Measurements from ENCODE around the gene C1QTNF8.
"Not testable (repeated sequence)": the region's sequence is repeated elsewhere in the genome, so short reads cannot be mapped to it uniquely, and the experiment has no call there.

The C1QTNF8 gene

GRCh38 chr16:1098266-1098991, 2.4 kb upstream of the C1QTNF8 start:
- H3K9me3 ChIP-seq (ENCODE audit: control insufficient read depth, insufficient read depth, low read length): no peaks in the 10 kb centered on the region
- no peaks in the 10 kb centered on the region for H3K27me3 ChIP-seq (ENCODE audit: control insufficient read depth, insufficient read depth, low read length)
- H3K27ac ChIP-seq (ENCODE audit: low read depth, low read length): no peak overlapping the region
- H3K36me3 ChIP-seq (ENCODE audit: control insufficient read depth, insufficient read depth, low read length): no peaks in the 10 kb centered on the region
- H3K4me1 ChIP-seq (ENCODE audit: control insufficient read depth, insufficient read depth, low read length): 0 out of 2 replicates have a peak, but pooled peaks cover under 1% of the 10 kb centered on the region
- no peak overlapping the region for H3K4me3 ChIP-seq (ENCODE audit: low read depth, low read length)
- no peak overlapping the region for H3K9ac ChIP-seq (ENCODE audit: low read depth, low read length)

GRCh38 chr16:1097800-1098199, 1.8 kb upstream of the C1QTNF8 start:
- H3K9me3 ChIP-seq (ENCODE audit: control insufficient read depth, insufficient read depth, low read length): no peaks in the 10 kb centered on the region
- no peaks in the 10 kb centered on the region for H3K36me3 ChIP-seq (ENCODE audit: control insufficient read depth, insufficient read depth, low read length)
- no peak overlapping the region for H3K4me3 ChIP-seq (ENCODE audit: low read depth, low read length)
- H3K4me1 ChIP-seq (ENCODE audit: control insufficient read depth, insufficient read depth, low read length): no peaks in the 10 kb centered on the region
- no peaks in the 10 kb centered on the region for H3K27me3 ChIP-seq (ENCODE audit: control insufficient read depth, insufficient read depth, low read length)
- H3K27ac ChIP-seq (ENCODE audit: low read depth, low read length): no peak overlapping the region
- H3K9ac ChIP-seq (ENCODE audit: low read depth, low read length): no peak overlapping the region

- H3K27me3 ChIP-seq (ENCODE audit: control insufficient read depth, insufficient read depth, low read length): no peaks in the 10 kb centered on the region
Observed at GRCh38 chr16:1097156-1097555, 1.1 kb upstream of the C1QTNF8 start.

GRCh38 chr16:1095450-1096168, 435 bp downstream of the C1QTNF8 start:
- no peaks in the 10 kb centered on the region for H3K9me3 ChIP-seq (ENCODE audit: control insufficient read depth, insufficient read depth, low read length)
- H3K36me3 ChIP-seq (ENCODE audit: control insufficient read depth, insufficient read depth, low read length): no peaks in the 10 kb centered on the region
- no peaks in the 10 kb centered on the region for H3K4me1 ChIP-seq (ENCODE audit: control insufficient read depth, insufficient read depth, low read length)
- no peaks in the 10 kb centered on the region for H3K27me3 ChIP-seq (ENCODE audit: control insufficient read depth, insufficient read depth, low read length)
- no peak overlapping the region for H3K4me3 ChIP-seq (ENCODE audit: low read depth, low read length)
- no peak overlapping the region for H3K27ac ChIP-seq (ENCODE audit: low read depth, low read length)
- H3K9ac ChIP-seq (ENCODE audit: low read depth, low read length): no peak overlapping the region

More at GRCh38 chr16:1097156-1097555, 1.1 kb upstream of the C1QTNF8 start:
- Histone ChIP-seq H3K4me1 (ENCODE audit: control insufficient read depth, insufficient read depth, low read length) (no peaks in the 10 kb centered on the region), H3K36me3 (ENCODE audit: control insufficient read depth, insufficient read depth, low read length) (no peaks in the 10 kb centered on the region), H3K27ac (ENCODE audit: low read depth, low read length) (no peak overlapping the region), H3K4me3 (ENCODE audit: low read depth, low read length) (no peak overlapping the region), H3K9ac (ENCODE audit: low read depth, low read length) (no peak overlapping the region), H3K9me3 (ENCODE audit: control insufficient read depth, insufficient read depth, low read length) (no peaks in the 10 kb centered on the region)

- Histone ChIP-seq H3K9me3 (ENCODE audit: control insufficient read depth, insufficient read depth, low read length) (no peaks in the 10 kb centered on the region), H3K9ac (ENCODE audit: low read depth, low read length) (no peak overlapping the region), H3K4me3 (ENCODE audit: low read depth, low read length) (no peak overlapping the region), H3K4me1 (ENCODE audit: control insufficient read depth, insufficient read depth, low read length) (peaks cover 2% of the 10 kb centered on the region; the same call in 1 of the 2 replicates), H3K36me3 (ENCODE audit: control insufficient read depth, insufficient read depth, low read length) (no peaks in the 10 kb centered on the region), H3K27ac (ENCODE audit: low read depth, low read length) (no peak overlapping the region), H3K27me3 (ENCODE audit: control insufficient read depth, insufficient read depth, low read length) (no peaks in the 10 kb centered on the region)
Observed at GRCh38 chr16:1094601-1095449, 1.2 kb downstream of the C1QTNF8 start.

- Histone ChIP-seq H3K4me3 (ENCODE audit: low read depth, low read length) (no peak overlapping the region), H3K27me3 (ENCODE audit: control insufficient read depth, insufficient read depth, low read length) (no peaks in the 10 kb centered on the region), H3K27ac (ENCODE audit: low read depth, low read length) (no peak overlapping the region), H3K9ac (ENCODE audit: low read depth, low read length) (no peak overlapping the region), H3K9me3 (ENCODE audit: control insufficient read depth, insufficient read depth, low read length) (no peaks in the 10 kb centered on the region), H3K36me3 (ENCODE audit: control insufficient read depth, insufficient read depth, low read length) (no peaks in the 10 kb centered on the region), H3K4me1 (ENCODE audit: control insufficient read depth, insufficient read depth, low read length) (peaks cover 2% of the 10 kb centered on the region; the same call in 1 of the 2 replicates)
Observed at GRCh38 chr16:1094124-1094479, 1.9 kb downstream of the C1QTNF8 start.

- Histone ChIP-seq H3K4me3 (ENCODE audit: low read depth, low read length) (no peak overlapping the region), H3K9ac (ENCODE audit: low read depth, low read length) (no peak overlapping the region), H3K4me1 (ENCODE audit: control insufficient read depth, insufficient read depth, low read length) (peaks cover 2% of the 10 kb centered on the region; the same call in 1 of the 2 replicates), H3K36me3 (ENCODE audit: control insufficient read depth, insufficient read depth, low read length) (no peaks in the 10 kb centered on the region), H3K27me3 (ENCODE audit: control insufficient read depth, insufficient read depth, low read length) (no peaks in the 10 kb centered on the region), H3K27ac (ENCODE audit: low read depth, low read length) (no peak overlapping the region), H3K9me3 (ENCODE audit: control insufficient read depth, insufficient read depth, low read length) (no peaks in the 10 kb centered on the region)
Observed at GRCh38 chr16:1093284-1094123, 2.5 kb downstream of the C1QTNF8 start.

GRCh38 chr16:1092685-1093283, 3.3 kb downstream of the C1QTNF8 start:
- not testable (repeated sequence) for H3K27me3 ChIP-seq (ENCODE audit: control insufficient read depth, insufficient read depth, low read length); H3K27ac ChIP-seq (ENCODE audit: low read depth, low read length); H3K36me3 ChIP-seq (ENCODE audit: control insufficient read depth, insufficient read depth, low read length); H3K4me1 ChIP-seq (ENCODE audit: control insufficient read depth, insufficient read depth, low read length); H3K4me3 ChIP-seq (ENCODE audit: low read depth, low read length); H3K9ac ChIP-seq (ENCODE audit: low read depth, low read length); H3K9me3 ChIP-seq (ENCODE audit: control insufficient read depth, insufficient read depth, low read length)

- Histone ChIP-seq H3K4me3 (ENCODE audit: low read depth, low read length) (no peak overlapping the region), H3K9ac (ENCODE audit: low read depth, low read length) (no peak overlapping the region), H3K27me3 (ENCODE audit: control insufficient read depth, insufficient read depth, low read length) (no peaks in the 10 kb centered on the region), H3K36me3 (ENCODE audit: control insufficient read depth, insufficient read depth, low read length) (no peaks in the 10 kb centered on the region), H3K27ac (ENCODE audit: low read depth, low read length) (no peak overlapping the region), H3K4me1 (ENCODE audit: control insufficient read depth, insufficient read depth, low read length) (peaks cover 2% of the 10 kb centered on the region; the same call in 1 of the 2 replicates), H3K9me3 (ENCODE audit: control insufficient read depth, insufficient read depth, low read length) (no peaks in the 10 kb centered on the region)
Observed at GRCh38 chr16:1091992-1092552, 4.0 kb downstream of the C1QTNF8 start.
